Heart left ventricle (tissue), 16 donors: ENCODE data around the gene SMIM45.

ENCODE experiments used
- ATAC-seq, 4 donors: fragments of 200-7000 bp; cut with Tn5 transposase; one replicate each; pipeline ENCODE4 v1.9.1; 2020 to 2022; ENCODE audit warnings: moderate library complexity in 4 of 4, mild to moderate bottlenecking in 3 of 4, moderate number of reproducible peaks in 1 of 4
- DNase-seq, 5 donors: peaks; one replicate each; pipeline ENCODE4 v3.0.0-alpha.2; 2020
- H3K27ac ChIP-seq, 12 donors: fragments of 200-600 bp; sonication (generic) in 4 of 12; one replicate each; pipeline versions ENCODE4 v1.5.0 to v1.8.0; 2016 to 2022; ENCODE audit warnings: mild to moderate bottlenecking in 2 of 12
- H3K27me3 ChIP-seq, 9 donors: fragments of 200-600 bp; sonication (generic) in 2 of 9; one replicate each; pipeline versions ENCODE4 v1.5.1 to v1.8.0; 2016 to 2022; ENCODE audit warnings: mild to moderate bottlenecking in 3 of 9
- H3K36me3 ChIP-seq, 9 donors: fragments of 200-600 bp; sonication (generic) in 2 of 9; one replicate each; pipeline versions ENCODE4 v1.5.0 to v1.8.0; 2018 to 2022; ENCODE audit warnings: mild to moderate bottlenecking in 2 of 9
- H3K4me1 ChIP-seq, 12 donors: fragments of 200-600 bp; sonication (generic) in 4 of 12; one replicate each; pipeline versions ENCODE4 v1.5.0 to v1.8.0; 2016 to 2022; ENCODE audit warnings: mild to moderate bottlenecking in 3 of 12
- H3K4me3 ChIP-seq, 12 donors: fragments of 200-600 bp; sonication (generic) in 4 of 12; one replicate each; pipeline versions ENCODE4 v1.5.0 to v1.8.0; 2017 to 2022; ENCODE audit warnings: mild to moderate bottlenecking in 9 of 12, moderate library complexity in 4 of 12
- H3K9me3 ChIP-seq, 12 donors: fragments of 200-600 bp; sonication (generic) in 4 of 12; one replicate each; pipeline versions ENCODE4 v1.5.0 to v1.8.0; 2016 to 2022; ENCODE audit warnings: mild to moderate bottlenecking in 1 of 12
- CTCF ChIP-seq, 12 donors: fragments of 200-600 bp; sonication (generic) in 4 of 12; IDR thresholded peaks; one replicate each; pipeline versions ENCODE4 v1.5.0 to v1.8.0; 2018 to 2022; ENCODE audit warnings: antibody characterized with exemption in 12 of 12, mild to moderate bottlenecking in 5 of 12
- POLR2A ChIP-seq, 2 donors: fragments of 450-650 bp; IDR thresholded peaks; one replicate each; pipeline ENCODE4 v1.6.1; 2017; ENCODE audit warnings: antibody characterized with exemption in 2 of 2, mild to moderate bottlenecking in 2 of 2, moderate library complexity in 2 of 2
- WGBS, 4 donors: extraction: QIAGEN DNeasy Blood & Tissue Kit in 2 of 4; methylation state at CpG; one replicate each; pipeline versions ENCODE4 v1.1.5 to v1.1.7; 2013 to 2018; 5-methylcytosine and 5-hydroxymethylcytosine counted together
- intact Hi-C, 10 donors: fragments of 100-400 bp; cut with DNase I; formaldehyde crosslinking; loops; one replicate each; pipeline versions ENCODE4 v1.11.1 to v1.14.2; 2022
- donor health status: ischemic (EF 13 %, LVEDD 7.1; RV severe dilation, severe dysfunction).
- donor health status: healthy with polysubstance abuse.
- donor health status: DM: no; HTN: yes; CAD: no.
- donor health status: DM: no; HTN: no; CAD: no.
- donor health status: ischemic (EF 25% LVEDD 6.9; RV normal size, moderate dysfunction).
- donor health status: ischemic (EF 25% LVEDD 5.7; RV mildly dilated, moderate dysfunction).
- donor health status: healthy.
- donor health status: DM: yes; HTN: yes; CAD: no.
- donor health status: ischemic (EF 35%, LVEDD 5.7; RV mildly dilated, moderate dysfunction).
- donor health status: nonischemic (EF 11% LVEDD 7.7; RV severe dilation, severe dysfunction).
- donor health status: DM: yes; HTN: yes; CAD: no.
- donor health status: PGD.
- donor health status: ischemic (EF 29% LVEDD 5.4; RV normal size, mild dysfunction).
- donor health status: nonischemic (EF 23%, LVEDD 6.1; RV moderate dilation, normal function).

SMIM45 gene

GRCh38 chr22:41905411-41906202 is 46.3 kb upstream of the SMIM45 start:
- DNase-seq (no peak), ATAC-seq (no peak)
- no peak for TF ChIP-seq POLR2A (IDR thresholded peaks at IDR 0.05)
- no peak for TF ChIP-seq CTCF (IDR thresholded peaks at IDR 0.05)
- no peak overlapping the region for H3K27ac ChIP-seq
- H3K27me3 ChIP-seq = peaks cover 0 to 12% (median under 1%) of the 10 kb centered on the region in 9 donors
- no peaks in the 10 kb centered on the region for H3K9me3 ChIP-seq
- intact Hi-C loops = no loop called here
- WGBS, 4 donors = 88 to 93% (median 91%) methylated on average over 23 of the region's 23 CpGs
- H3K4me1 ChIP-seq = peaks cover 0 to 43% (median 16%) of the 10 kb centered on the region in 12 donors
- no peak overlapping the region for H3K4me3 ChIP-seq
- H3K36me3 ChIP-seq = peaks cover 0 to 66% (median 53%) of the 10 kb centered on the region in 9 donors

GRCh38 chr22:41906822-41907221 is 45.1 kb upstream of the SMIM45 start:
- H3K27me3 ChIP-seq = peaks cover 0 to 24% (median 9%) of the 10 kb centered on the region in 9 donors
- no peak for TF ChIP-seq CTCF (IDR thresholded peaks at IDR 0.05)
- TF ChIP-seq POLR2A (IDR thresholded peaks at IDR 0.05) = no peak
- ATAC-seq (no peak), DNase-seq (no peak)
- intact Hi-C loops = loop anchor here in 1 of 10 donors (1.0 kb wide), 1 partner anchor 63 kb away; no protein-coding TSS in a partner anchor
- no peak overlapping the region for H3K4me3 ChIP-seq
- no peaks in the 10 kb centered on the region for H3K9me3 ChIP-seq
- peaks cover 0 to 55% (median 42%) of the 10 kb centered on the region in 9 donors for H3K36me3 ChIP-seq
- H3K27ac ChIP-seq = no peak overlapping the region
- H3K4me1 ChIP-seq = peaks cover 0 to 49% (median 23%) of the 10 kb centered on the region in 12 donors
- WGBS, 4 donors = 92 to 97% (median 95%) methylated on average over 5 of the region's 5 CpGs

- 78 to 88% (median 83%) methylated on average over 10 of the region's 10 CpGs for WGBS, 4 donors
- no peak for TF ChIP-seq CTCF (IDR thresholded peaks at IDR 0.05)
- TF ChIP-seq POLR2A (IDR thresholded peaks at IDR 0.05) = no peak
- peaks cover 0 to 46% (median 23%) of the 10 kb centered on the region in 12 donors for H3K4me1 ChIP-seq
- DNase-seq (no peak), ATAC-seq (no peak)
- H3K27me3 ChIP-seq = peaks cover 1 to 33% (median 17%) of the 10 kb centered on the region in 9 donors
- intact Hi-C loops = loop anchor here in 1 of 10 donors (1.0 kb wide), 1 partner anchor 63 kb away; no protein-coding TSS in a partner anchor
- peaks cover 0 to 47% (median 35%) of the 10 kb centered on the region in 9 donors for H3K36me3 ChIP-seq
- H3K4me3 ChIP-seq = no peak overlapping the region
- H3K27ac ChIP-seq = peak overlapping the region in 1 of 12 donors; percentile 25
- no peaks in the 10 kb centered on the region for H3K9me3 ChIP-seq
Observed at GRCh38 chr22:41907436-41908401, 44.2 kb upstream of the SMIM45 start.
